ENCODE results near the gene FAM229A.
A peak's percentile ranks its signal among the peaks of the same experiment; 100 is the strongest.
"Not testable (repeated sequence)": the region's sequence is repeated elsewhere in the genome, so short reads cannot be mapped to it uniquely, and the experiment has no call there.

FAM229A gene

DNA sequence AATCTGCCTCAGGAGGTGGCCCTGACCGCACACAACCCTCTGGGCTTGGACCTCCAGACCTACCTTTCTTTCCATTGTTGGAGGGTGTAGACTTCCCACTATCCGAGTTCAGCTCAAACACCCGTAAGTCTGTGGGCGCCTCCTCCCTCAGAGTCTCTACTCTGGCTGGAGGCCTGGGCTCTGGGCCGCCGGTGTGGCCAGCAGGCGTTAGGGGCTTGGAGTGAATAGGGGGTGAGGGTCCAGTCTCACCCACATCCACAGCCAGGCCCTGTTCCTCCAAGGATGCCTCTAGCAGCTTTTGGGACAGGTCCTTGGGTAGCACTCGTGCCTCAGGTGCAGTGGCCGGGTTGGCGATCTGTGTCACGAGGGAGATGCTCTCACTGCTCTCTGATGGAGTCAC, 13.9 kb upstream of the FAM229A start:
- DNase-seq: no peak

DNA sequence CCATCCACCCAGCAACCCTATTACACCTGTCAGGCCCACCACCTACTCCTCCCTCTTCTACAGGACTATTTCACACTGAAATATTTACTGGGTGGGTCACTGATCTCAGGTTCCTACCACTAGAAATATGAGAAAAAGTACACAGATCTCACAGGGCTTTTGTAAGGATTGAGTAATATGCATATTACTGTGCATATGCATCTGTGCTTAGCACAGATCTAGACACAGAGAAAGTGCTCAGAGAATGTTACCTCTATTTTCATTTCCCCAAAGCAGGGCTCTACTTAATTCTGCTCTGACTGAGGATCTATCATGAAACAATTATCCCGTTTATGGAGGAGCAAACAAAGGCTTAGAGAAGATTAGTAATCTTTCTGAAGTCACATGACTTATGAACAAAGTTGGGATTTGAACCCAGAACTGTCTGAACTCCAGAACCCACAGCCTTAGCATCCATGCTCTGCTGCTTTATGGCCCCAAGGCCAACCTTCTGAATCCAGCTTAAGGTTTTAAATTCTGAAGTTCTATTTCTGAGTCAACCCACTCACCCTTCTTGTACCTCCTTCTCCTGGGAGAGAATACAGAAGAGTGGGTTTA, 11.8 kb upstream of the FAM229A start:
- no peak for DNase-seq

DNA sequence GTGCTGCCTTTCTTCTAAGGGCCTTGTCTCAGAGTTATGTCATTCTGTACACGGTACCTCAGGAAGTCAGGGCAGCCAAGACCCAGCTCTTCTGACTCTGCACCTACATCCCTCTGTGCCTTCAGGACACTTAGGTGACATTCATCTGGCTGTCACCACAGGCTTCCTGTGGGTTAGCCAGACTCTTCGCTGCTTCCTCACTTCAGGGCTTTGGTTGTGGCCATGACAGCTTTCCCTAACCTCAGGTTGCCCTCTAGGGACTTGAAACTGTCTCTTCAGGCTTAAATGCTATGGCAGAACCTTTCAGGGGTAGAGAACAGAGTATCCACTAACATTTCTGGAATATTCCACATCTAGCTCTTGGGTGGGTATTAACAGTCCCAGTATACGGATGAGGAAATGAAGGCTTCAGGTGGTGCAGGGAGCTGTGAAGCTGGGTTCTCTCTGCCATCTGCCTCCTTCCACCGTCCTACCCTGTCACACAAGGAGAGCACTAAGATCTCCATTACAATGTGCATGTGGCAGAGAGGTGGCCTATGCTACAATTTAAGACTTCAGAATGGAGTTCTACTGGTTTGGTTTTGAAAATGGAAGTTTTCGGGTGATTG, 10.0 kb upstream of the FAM229A start:
- DNase-seq: no peak

DNA sequence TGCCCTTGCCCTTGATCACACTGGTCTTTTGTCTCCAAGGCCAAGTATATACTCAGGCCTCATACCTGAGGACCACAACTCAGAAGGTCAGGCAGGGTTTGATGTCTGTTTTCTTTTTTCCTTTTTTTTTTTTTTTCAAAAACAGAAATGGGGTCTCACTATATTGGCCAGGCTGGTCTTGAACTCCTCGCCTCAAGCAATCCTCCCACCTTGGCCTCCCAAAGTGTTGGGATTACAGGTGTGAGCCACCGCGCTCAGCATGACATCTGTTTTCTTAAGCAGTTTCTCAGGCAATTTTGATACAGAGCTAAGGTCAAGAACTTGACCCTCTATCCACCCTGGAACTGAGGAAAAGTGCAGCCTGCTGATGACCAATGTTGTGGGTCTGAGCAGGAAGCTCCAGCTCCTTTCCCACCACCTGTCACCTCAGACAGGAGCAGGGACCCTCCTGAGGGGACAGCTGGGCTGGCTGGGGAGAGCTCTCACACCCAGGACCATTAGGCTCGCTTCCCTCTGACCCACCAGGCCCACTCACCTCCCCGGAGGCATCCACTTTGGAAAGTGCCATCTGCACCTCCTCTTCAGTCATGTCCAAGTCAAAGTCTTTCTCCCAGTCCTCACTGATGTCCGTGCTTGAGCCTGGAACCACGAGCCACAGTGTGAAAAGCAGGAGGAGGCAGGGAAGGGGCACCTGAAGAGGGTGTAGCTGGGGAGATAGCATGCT, 5.8 kb upstream of the FAM229A start:
- DNase-seq: no peak

DNA sequence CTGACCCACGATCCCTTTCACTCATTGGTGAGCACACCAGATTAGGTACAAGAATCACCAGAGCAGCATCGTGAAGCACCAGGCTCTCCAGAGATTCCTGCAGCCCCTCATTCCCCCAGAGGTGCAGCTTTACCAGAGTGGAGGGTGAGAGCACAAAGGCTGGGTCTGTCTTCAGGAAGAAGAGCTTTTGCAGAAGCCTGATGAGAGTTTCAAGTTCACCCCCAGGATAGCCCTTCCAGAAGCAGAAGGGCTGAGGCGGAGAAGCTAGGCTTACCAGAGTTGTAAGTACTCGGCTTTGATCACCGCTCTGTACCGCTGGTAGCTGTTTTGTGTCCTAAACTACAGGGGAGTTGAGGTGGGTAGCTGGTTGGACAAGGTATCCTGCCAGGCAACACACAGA, 3.2 kb upstream of the FAM229A start:
- no peak for DNase-seq

DNA sequence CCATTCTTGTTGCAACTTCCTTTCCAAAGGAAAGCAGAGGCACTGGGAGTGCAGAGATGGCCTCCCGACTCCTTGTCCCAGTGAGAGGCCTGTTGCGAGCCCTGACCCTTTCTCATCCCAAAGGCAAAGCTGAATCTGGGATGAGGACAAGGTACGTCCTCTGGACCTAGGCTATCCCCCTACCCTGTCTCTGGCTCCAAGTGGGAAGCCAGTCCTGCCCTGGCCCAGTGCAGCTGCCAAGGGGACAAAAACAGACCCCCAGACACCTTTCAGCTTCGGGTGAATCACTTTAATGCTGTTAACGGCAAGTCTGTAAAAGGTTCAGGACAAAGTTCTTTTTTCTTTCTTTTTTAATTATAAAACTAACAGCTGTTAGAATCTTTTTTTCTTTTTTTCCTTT, 2.6 kb upstream of the FAM229A start:
- DNase-seq: no peak

DNA sequence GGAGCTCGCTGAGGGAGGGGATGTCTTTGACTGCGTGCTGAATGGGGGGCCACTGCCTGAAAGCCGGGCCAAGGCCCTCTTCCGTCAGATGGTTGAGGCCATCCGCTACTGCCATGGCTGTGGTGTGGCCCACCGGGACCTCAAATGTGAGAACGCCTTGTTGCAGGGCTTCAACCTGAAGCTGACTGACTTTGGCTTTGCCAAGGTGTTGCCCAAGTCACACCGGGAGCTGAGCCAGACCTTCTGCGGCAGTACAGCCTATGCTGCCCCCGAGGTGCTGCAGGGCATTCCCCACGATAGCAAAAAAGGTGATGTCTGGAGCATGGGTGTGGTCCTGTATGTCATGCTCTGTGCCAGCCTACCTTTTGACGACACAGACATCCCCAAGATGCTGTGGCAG, 1.4 kb upstream of the FAM229A start:
- DNase-seq: no peak

DNA sequence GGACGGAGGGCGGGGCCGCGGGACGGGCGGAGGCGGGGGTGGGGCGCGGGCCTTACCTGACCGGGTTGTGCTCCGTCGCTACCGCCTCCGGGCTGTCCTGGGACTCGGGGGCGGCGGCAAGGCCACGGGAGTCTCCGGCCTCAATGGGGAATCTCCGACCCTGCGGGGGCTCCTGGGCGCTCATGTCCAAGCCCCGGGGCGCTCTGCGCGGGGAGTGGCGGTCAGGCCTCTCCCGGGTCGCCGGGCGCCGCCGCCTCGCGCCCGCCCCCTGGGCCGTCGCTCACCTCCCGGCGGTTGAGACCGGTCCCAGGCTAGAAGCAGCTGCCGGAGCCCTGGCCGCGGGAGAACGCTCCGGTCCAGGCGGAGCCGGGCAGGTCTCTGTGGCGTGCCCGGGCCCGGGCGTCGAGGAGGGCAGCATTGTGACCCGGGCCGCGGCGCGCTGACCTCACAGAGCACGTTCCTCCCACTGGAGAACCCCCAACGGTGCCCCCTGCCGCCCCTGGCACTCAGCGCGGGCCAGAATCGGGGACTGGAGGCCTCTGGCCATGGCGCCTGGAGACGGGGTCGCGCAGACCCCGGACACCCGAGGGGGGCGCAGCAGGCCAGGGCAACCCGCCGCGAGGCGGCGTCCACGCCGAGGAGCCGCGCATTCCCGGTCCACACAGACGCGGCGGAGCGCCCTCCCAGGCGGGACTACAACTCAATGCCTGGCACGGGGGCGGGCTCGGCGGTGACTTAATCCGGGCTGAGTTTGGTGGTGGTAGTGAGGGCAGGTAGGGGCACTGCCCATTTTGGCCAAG, 411 bp downstream of the FAM229A start:
- DNase-seq: no peak

DNA sequence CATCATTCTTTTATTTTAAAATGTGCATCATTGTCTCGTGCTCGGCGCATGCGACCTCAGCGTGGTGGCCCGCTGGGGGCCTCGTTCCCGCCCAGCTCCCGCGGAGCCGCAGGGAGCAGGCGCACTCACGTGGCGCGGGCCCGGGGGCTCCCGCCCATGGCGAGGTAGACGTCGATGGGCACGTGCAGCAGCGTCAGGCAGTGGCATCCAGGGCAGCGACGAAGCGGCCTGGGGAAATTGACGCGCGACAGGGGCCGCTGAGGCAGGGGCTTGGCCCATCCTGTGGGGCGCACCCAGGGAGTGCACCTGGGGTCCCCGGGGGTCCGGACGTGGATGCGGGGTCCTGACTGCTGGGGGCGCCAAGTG, 994 bp downstream of the FAM229A start:
- no peak for DNase-seq

DNA sequence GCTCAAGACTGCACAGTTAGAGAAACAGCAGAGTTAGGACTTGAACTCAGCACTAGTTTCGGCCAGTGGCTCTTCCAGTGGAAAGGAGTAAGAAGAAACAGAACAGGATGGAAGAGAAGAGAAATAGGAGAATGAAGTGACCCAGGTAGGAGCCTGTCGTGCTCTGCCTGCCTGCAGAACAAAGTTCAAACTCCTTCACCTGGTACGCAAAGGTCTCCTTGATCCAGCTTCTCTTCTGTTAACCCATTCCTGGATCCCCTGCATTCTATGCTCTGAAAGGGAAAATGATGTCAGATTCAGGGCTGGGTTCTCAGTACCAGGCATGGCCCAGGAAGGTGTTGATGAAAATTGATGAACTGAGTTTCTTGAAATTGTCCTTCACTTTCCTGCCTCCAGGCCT, 3.9 kb downstream of the FAM229A start:
- no peak for DNase-seq

DNA sequence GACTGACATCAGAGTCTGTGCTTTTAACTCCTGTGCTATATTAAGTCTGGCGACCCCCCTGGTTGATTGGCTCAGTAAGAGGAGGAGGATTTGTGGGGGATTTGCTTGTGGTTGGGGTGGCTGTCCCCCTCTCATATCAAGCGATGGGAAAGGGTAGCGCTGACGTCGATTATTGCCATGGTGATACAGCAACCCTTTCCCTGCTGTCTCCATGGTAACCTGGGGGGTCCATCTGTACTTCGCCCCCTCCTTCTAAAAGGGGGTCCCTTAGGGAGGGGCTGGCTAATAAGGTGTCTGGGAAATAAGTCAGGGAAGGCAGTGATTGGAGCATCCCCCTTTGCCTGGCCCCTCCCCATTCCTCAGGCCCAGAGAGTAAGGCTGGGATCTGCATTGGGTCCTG, 4.7 kb downstream of the FAM229A start:
- no peak for DNase-seq

DNA sequence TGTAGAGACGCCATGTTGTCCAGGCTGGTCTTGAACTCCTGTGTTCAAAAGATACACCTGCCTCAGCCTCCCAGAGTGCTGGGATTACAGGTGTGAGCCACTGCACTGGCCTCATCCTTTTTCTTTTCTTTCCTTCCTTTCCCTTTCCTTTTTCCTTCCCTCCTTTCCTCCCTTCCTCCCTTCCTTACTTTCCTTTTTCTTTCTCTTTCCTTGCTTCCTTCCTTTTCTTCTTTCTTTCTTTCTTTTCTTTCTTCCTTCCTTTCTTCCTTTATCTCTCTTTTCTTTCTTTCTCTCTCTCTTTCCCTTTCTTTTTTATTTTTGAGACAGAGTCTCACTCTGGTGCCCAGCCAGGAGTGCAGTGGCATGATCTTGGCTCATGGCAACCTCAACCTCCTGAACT, 5.8 kb downstream of the FAM229A start:
- DNase-seq: no peak

DNA sequence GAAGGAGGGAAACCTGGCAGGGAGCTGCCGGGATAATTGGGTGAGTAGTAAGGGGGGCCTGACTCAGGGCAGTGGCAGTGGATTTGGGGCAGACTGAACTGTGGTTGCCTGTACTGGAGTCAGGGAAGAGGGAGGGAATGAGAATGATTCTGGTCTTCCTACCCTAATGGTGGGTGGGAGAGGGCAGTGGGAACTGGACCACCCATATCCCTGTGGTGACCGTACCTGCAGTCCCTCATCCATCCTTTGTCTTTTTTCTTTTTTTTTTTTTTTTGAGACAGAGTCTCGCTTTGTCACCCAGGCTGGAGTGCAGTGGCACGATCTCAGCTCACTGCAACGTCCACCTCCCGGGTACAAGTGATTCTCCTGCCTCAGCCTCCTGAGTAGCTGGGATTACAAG, 6.5 kb downstream of the FAM229A start:
- not testable (repeated sequence) for DNase-seq

DNA sequence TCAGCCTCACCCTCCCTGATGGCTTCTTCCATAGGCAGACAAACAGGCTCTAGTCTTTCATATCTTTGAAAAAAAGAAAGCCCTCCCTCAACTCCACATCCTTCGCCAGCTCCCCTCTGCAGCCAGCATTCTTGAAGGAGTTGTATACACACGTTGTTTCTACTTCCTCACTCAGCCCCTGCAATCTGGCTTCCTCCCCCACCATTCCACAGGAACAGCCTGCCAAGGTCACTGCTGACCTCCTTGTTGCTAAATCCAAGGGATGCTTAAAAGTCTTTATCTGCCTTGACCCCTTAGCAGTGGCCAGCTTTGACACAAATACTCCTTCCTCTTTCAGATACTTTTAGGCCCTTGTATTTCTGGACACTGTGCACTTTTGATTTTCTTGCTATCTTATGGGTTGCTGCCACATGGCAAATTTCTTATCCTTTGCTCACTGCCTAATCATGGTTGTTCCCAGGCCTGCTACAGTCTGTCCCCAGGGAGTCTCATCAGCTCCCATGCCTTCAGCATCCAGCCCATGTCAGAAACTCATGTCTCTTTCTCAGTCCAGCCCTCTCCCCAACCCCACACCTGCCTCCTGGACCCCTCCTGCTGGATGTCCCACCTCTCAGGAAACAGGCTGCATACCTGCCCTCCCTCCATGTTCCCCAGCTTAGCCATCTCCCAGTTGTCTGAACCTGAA, 8.3 kb downstream of the FAM229A start:
- no peak for DNase-seq

DNA sequence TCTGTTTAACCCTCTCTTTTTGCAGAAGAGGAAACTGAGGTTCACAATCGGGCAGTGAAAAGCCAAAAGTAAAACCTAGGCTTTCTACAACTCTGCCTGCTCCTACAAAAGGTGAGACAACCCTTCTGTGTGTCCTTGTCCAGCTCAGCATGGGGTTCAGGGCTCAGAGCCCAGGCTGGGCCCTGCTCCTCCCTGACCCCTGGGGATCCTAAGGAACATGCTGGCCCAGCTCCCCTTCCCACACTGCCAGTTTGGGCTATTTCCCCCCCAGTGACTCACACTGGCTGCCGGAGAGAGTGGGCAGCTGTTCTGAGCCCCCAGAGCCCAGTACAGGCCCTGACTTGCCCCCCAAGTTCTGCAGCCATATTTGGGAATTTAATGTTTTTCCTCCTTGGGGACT, 8.9 kb downstream of the FAM229A start:
- no peak for DNase-seq

DNA sequence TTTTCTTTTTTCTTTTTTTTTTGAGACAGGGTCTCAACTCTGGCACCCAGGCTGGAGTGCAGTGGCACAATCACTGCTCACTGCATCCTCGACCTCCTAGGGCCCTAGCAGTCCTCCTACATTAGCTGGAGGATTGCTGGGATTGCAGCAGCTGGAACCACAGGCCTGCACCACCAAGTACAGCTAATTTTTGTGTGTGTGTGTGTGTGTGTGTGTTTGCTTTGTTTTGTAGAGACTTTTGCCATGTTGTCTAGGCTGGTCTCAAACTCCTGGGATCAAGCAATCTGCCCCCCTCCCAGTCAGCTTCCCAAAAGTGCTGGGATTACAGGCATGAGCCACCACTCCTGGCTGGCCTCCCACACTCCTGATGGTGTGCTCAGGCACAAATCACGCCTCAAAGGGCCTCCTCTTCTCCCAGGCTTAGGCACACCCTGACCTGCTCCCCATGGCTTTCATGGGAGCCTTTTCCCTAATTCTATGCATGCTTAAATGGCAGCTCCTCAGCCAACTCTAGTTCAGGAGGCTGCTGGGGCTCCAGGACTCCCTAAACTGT, 9.4 kb downstream of the FAM229A start:
- no peak for DNase-seq

DNA sequence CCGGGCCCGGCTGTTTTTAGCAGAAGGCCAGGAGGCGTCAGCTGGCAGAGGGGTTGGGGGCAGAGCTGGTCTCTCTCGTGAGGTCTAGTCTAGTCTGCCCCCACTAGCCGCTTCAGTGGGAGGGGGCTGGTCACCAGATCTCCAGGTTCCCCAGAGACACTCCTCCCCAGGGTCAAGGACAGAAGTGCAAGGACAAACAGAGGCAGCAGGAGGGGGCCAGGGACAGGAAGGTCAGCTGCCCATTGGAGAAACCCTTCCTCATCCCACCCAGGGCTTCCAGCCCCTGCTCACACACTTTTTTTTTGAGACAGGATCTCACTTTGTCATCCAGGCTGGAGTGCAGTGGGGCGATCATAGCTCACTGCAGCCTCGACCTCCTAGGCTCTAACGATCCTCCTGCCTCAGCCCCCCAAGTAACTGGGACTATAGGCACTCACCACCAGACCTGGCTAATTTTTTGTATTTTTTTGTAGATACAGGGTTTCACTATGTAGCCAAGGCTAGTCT, 10.0 kb downstream of the FAM229A start:
- no peak for DNase-seq

DNA sequence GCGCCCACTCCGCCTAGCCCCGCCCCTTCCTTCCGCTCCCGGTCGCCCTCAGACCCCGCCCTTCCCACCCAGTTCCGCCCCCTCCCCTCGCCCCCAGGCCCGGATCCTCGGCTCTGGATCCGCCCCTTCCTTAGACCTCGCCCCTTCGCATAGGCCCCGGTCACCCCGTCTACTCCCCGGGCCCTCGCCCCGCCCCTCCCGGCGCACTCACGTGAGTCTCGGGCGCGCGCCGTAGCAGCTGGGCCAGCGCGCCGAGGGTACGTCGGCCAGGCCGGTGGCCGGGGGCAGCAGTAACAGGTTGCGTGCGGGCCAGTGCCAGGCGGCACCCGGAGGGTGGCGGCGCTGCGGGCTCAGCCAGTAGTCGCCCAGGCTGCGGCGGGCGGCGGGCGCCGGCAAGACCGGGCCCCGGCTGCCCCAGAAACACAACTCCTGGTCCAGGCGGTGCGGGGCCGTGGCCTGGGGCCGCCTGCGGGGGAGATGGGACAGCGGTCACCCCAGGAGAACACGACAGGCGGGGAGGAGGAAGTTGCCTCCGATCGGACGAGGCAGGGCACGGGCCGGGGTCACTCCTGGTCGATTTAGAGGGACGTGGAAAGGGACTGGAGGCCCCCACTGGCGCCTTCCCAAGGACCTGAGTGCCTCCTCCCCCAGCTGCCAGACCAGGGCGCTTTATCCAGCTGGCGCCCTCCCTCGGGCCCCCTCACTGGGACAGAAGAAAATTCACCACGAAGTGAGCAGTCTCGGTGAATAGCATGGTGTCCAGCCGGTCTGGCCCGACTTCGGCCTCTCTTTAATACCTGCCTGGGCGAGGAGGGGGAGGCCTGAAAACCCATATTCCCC, 10.7 kb downstream of the FAM229A start:
- peak; percentile 96 for DNase-seq

DNA sequence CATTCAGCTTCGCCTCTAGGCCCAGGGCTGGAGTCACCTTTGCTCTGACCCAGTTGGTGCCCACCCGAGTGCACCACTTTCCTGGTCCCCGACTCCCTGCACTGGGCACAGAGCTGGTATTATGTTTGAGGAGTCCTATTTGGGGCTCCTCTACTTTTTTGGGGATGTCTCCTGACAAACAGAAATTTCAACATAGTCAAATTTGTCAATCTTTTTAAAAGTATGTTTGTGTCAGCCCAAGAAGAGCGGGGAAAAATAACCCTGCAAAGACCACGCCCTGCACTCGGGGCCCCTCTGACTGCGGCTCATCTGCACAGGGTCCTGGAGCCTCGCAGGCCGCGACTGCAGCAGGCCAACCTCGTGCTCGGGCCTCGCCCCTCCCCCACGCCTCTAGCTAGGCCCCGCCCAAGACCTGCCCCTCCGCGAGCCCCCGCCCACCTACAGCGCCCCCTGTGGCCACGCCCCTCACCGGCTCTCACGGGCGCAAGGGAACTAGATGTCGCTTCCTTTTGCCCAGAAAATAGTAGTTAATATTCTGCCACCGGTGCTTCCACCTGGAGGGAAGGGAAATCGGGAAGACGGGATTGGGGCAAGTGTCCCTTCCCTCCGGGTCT, 11.4 kb downstream of the FAM229A start:
- peak; percentile 77 for DNase-seq

DNA sequence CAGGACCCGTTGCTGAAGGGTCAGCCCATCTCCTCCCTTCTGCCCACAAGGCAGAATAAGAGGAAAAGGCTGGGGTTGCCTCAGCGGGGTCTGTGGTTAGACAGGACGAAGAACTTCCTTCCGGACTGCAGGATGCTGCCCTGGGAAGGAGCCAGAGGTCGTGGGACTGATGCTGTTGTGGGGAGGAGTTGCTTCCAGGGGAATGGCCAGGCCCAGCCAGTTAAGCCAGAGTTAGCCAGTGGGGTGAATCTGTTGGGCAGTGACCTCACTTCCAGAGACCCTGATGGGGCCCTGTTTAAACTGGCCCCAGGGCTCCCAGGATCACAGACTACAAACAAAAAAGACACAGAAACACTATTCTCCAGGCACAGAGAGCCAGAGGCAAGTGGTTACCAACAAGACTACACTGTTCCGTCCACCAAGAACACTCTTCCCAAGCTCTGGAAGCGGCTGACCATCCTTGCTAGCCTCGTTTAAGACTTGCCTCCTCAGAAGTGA, 13.0 kb downstream of the FAM229A start:
- no peak for DNase-seq

DNA sequence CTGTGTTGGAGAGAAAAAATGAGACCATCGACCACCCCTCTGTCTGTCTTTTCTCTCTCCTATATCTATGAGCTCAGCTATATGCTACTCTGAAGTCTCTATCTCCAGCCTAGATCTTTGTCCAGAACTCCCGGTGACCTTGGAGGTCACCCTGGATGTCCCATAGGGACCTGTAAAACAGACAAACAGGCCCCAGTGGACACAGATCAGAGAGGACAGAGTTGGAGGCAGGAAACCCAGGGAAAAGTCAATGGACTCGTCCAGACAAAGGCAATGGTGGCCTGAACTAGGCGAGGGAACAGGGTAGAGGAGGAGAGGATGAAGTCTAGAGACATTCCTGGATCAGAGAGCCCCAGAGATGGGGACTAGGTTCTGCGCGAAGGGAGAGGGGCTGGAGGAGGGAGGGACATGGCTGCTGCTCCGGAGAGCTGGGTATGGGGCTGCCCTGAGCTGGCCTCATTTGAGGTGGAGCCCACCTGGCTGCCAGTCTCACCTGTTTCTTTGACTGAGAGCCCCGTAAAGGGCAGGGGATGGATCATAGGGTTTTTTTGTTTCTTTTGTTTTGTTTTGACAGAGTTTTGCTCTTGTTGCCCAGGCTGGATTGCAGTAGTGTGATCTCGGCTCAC, 15.6 kb downstream of the FAM229A start:
- DNase-seq: no peak

Data from DMS153 (cell line).